T follicular helper cell (primary cell): ENCODE results near the gene CPEB1.
"Not testable (repeated sequence)": the region's sequence is repeated elsewhere in the genome, so short reads cannot be mapped to it uniquely, and the experiment has no call there.

Experiments
- DNase-seq: peaks from one replicate; pipeline ENCODE4 v3.0.0-alpha.2; 2020; ENCODE audit warnings: low read depth

The CPEB1 gene

GRCh38 chr15:82545002-82545401, 102.2 kb downstream of the CPEB1 start:
- no peak for DNase-seq

GRCh38 chr15:82544431-82544830, 102.7 kb downstream of the CPEB1 start:
- DNase-seq, result no peak

GRCh38 chr15:82543160-82543559, 104.0 kb downstream of the CPEB1 start:
- DNase-seq, result no peak

- no peak for DNase-seq
Observed at GRCh38 chr15:82540984-82541431, 106.2 kb downstream of the CPEB1 start.

GRCh38 chr15:82540055-82540983, 106.8 kb downstream of the CPEB1 start, which contains the start of gene RPS17:
TSS of gene RPS17 (minus strand) at chr15:82540457. CDS start at chr15:82540428, 29 bp downstream.
- peak; percentile 98 for DNase-seq

- DNase-seq, result no peak
Observed at GRCh38 chr15:82539691-82540054, 107.5 kb downstream of the CPEB1 start.

GRCh38 chr15:82538961-82539690, 108.0 kb downstream of the CPEB1 start:
- DNase-seq, result no peak

- DNase-seq, result no peak
Observed at GRCh38 chr15:82537351-82537908, 109.7 kb downstream of the CPEB1 start.

- DNase-seq, result no peak
Observed at GRCh38 chr15:82536409-82537350, 110.5 kb downstream of the CPEB1 start.

GRCh38 chr15:82535566-82536408, 111.4 kb downstream of the CPEB1 start:
- no peak for DNase-seq

GRCh38 chr15:82535151-82535550, 112.0 kb downstream of the CPEB1 start:
- not testable (repeated sequence) for DNase-seq

- DNase-seq, result not testable (repeated sequence)
Observed at GRCh38 chr15:82534457-82534861, 112.7 kb downstream of the CPEB1 start.

- DNase-seq, result no peak
Observed at GRCh38 chr15:82533801-82534200, 113.4 kb downstream of the CPEB1 start.

GRCh38 chr15:82532991-82533481, 114.1 kb downstream of the CPEB1 start:
- DNase-seq, result no peak

GRCh38 chr15:82532383-82532990, 114.7 kb downstream of the CPEB1 start:
- DNase-seq, result no peak

- DNase-seq, result no peak
Observed at GRCh38 chr15:82531496-82532382, 115.4 kb downstream of the CPEB1 start.

GRCh38 chr15:82530606-82531379, 116.4 kb downstream of the CPEB1 start:
- DNase-seq, result peak; percentile 56

GRCh38 chr15:82530006-82530405, 117.2 kb downstream of the CPEB1 start:
- DNase-seq, result no peak
